G401 (cell line): ENCODE measurements around the gene LMBR1L. TPM values are rescaled to one million over a fixed set of nuclear protein-coding genes. Genes with fewer than 3 reads are reported as not detected.

Source experiments
- DNase-seq: peaks from one replicate; pipeline ENCODE4 v3.0.0-alpha.2; 2015; ENCODE audit warnings: low spot score
- in situ Hi-C: cut with HindIII; loops from 2 replicates; pipeline ENCODE4 v1.10.0; 2016; ENCODE audit warnings: low sequenced_read_pairs, mixed read lengths
- total RNA-seq: library from RNA; depleted of rRNA; stranded (reverse); fragments of >200 nt; shearing (Covaris generic); gene quantifications from 2 replicates; pipeline ENCODE4 v1.2.3, GENCODE V29; 2014

LMBR1L gene
- total RNA-seq, 1 experiment from 2014 or later = 26.8 TPM

- no peak for DNase-seq
- in situ Hi-C loops = no loop called here
These were observed 16.5 kb upstream of the LMBR1L start for GRCh38 chr12:49126852-49127763.

- in situ Hi-C loops = no loop called here
- DNase-seq = peak; percentile 82
These were observed 10.5 kb upstream of the LMBR1L start for GRCh38 chr12:49121047-49121696.

GRCh38 chr12:49111206-49111605, 559 bp upstream of the LMBR1L start:
- in situ Hi-C loops = no loop called here

GRCh38 chr12:49109641-49110463, 795 bp downstream of the LMBR1L start:
- DNase-seq = peak; percentile 48
- in situ Hi-C loops = no loop called here

More at GRCh38 chr12:49111206-49111605, 559 bp upstream of the LMBR1L start:
- DNase-seq = no peak

GRCh38 chr12:49108958-49109404, 1.7 kb downstream of the LMBR1L start:
- in situ Hi-C loops = no loop called here
- peak; percentile 32 for DNase-seq

GRCh38 chr12:49105504-49106084, 5.1 kb downstream of the LMBR1L start:
- no peak for DNase-seq
- in situ Hi-C loops = no loop called here

- in situ Hi-C loops = no loop called here
These were observed 5.8 kb downstream of the LMBR1L start for GRCh38 chr12:49104822-49105221.

GRCh38 chr12:49100380-49100779, 10.3 kb downstream of the LMBR1L start:
- in situ Hi-C loops = no loop called here

More at GRCh38 chr12:49104822-49105221, 5.8 kb downstream of the LMBR1L start:
- DNase-seq = no peak

GRCh38 chr12:49098703-49099102, 11.9 kb downstream of the LMBR1L start:
- in situ Hi-C loops = no loop called here
- DNase-seq = no peak

More at GRCh38 chr12:49100380-49100779, 10.3 kb downstream of the LMBR1L start:
- DNase-seq = no peak

GRCh38 chr12:49098035-49098451, 12.6 kb downstream of the LMBR1L start:
- DNase-seq = peak; percentile 51
- in situ Hi-C loops = no loop called here

GRCh38 chr12:49097381-49097780, 13.3 kb downstream of the LMBR1L start:
- in situ Hi-C loops = no loop called here
- peak; percentile 59 for DNase-seq

- in situ Hi-C loops = no loop called here
- DNase-seq = no peak
These were observed 15.7 kb downstream of the LMBR1L start for GRCh38 chr12:49094975-49095365.

- in situ Hi-C loops = no loop called here
- DNase-seq = peak; percentile 26
These were observed 16.3 kb downstream of the LMBR1L start, which contains the start of gene DHH for GRCh38 chr12:49094160-49094974. TSS of gene DHH (minus strand) at chr12:49094801. CDS start at chr12:49094512, 289 bp downstream.

- in situ Hi-C loops = no loop called here
- peak; percentile 41 for DNase-seq
These were observed 16.9 kb downstream of the LMBR1L start for GRCh38 chr12:49093792-49094159.

GRCh38 chr12:49092816-49093406, 17.7 kb downstream of the LMBR1L start:
- in situ Hi-C loops = no loop called here
- no peak for DNase-seq

- DNase-seq = peak; percentile 58
- in situ Hi-C loops = no loop called here
These were observed 18.4 kb downstream of the LMBR1L start for GRCh38 chr12:49092086-49092815.

GRCh38 chr12:49091836-49092085, 18.9 kb downstream of the LMBR1L start:
- no peak for DNase-seq
- in situ Hi-C loops = no loop called here
